HEK293 (cell line): ENCODE results near the gene NIPSNAP3A.
A peak's percentile ranks its signal among the peaks of the same experiment; 100 is the strongest.

ENCODE experiments used
- CTCF ChIA-PET: fragments of 350-600 bp; formaldehyde crosslinking; extraction: SDS; loops from one replicate; lab custom pipeline; 2021; ENCODE audit warnings: antibody characterized with exemption; lab: Yijun Ruan, JAX
- POLR2A ChIA-PET: fragments of 300-600 bp; formaldehyde crosslinking; extraction: SDS; loops from one replicate; lab custom pipeline; 2020; ENCODE audit warnings: antibody characterized with exemption, inconsistent platforms; lab: Yijun Ruan, JAX
- H3K27ac ChIP-seq: fragments of 200-500 bp; sonication (Bioruptor generic); 2 replicates; pipeline ENCODE4 v1.5.1; 2014; ENCODE audit warnings: low read depth, low read length, control low read depth, inconsistent platforms; ENCODE audit errors: extremely low read depth
- H3K36me3 ChIP-seq, 2 experiments: fragments of 200-500 bp in 1 of 2; sonication (Bioruptor generic) in 1 of 2; 1 replicate in 1 of 2; 2 replicates in 1 of 2; pipeline ENCODE4 v1.5.1; 2014 to 2017; ENCODE audit warnings: inconsistent platforms in 2 of 2, low read length in 2 of 2; ENCODE audit not compliant: control insufficient read depth in 2 of 2, insufficient read depth in 1 of 2
- H3K4me1 ChIP-seq: fragments of 200-500 bp; sonication (Bioruptor generic); 2 replicates; pipeline ENCODE4 v1.5.1; 2014; ENCODE audit warnings: mild to moderate bottlenecking, low read length, inconsistent platforms; ENCODE audit not compliant: control insufficient read depth, insufficient read depth
- H3K4me3 ChIP-seq: 2 replicates; pipeline ENCODE4 v1.5.1; 2011; ENCODE audit warnings: low read depth, mild to moderate bottlenecking, control low read depth, low read length, moderate library complexity
- H3K9me3 ChIP-seq: fragments of 200-500 bp; sonication (Bioruptor generic); 2 replicates; pipeline ENCODE4 v1.5.1; 2014; ENCODE audit warnings: low read depth, low read length, inconsistent platforms; ENCODE audit not compliant: control insufficient read depth, insufficient read depth
- FEZF1 ChIP-seq: fragments of 450-650 bp; formaldehyde crosslinking; IDR thresholded peaks from 2 replicates; pipeline ENCODE4 v1.5.1; 2016; ENCODE audit warnings: missing biosample characterization, missing genetic modification characterization
- GLIS2 ChIP-seq: fragments of 450-650 bp; formaldehyde crosslinking; IDR thresholded peaks from 2 replicates; pipeline ENCODE4 v1.5.1; 2016; ENCODE audit warnings: missing biosample characterization, missing genetic modification characterization
- KLF1 ChIP-seq: fragments of 450-650 bp; formaldehyde crosslinking; IDR thresholded peaks from 2 replicates; pipeline ENCODE4 v1.5.1; 2016; ENCODE audit warnings: missing biosample characterization, missing genetic modification characterization
- MYNN ChIP-seq: fragments of 450-650 bp; formaldehyde crosslinking; IDR thresholded peaks from 2 replicates; pipeline ENCODE4 v1.5.1; 2016; ENCODE audit warnings: missing biosample characterization, missing genetic modification characterization, borderline replicate concordance
- ZBTB21 ChIP-seq: fragments of 450-650 bp; formaldehyde crosslinking; IDR thresholded peaks from 2 replicates; pipeline ENCODE4 v1.5.1; 2017; ENCODE audit warnings: missing biosample characterization, missing genetic modification characterization
- ZNF2 ChIP-seq: fragments of 450-650 bp; formaldehyde crosslinking; IDR thresholded peaks from 2 replicates; pipeline ENCODE4 v1.5.1; 2016; ENCODE audit warnings: missing biosample characterization, missing genetic modification characterization
- ZNF416 ChIP-seq: fragments of 450-650 bp; formaldehyde crosslinking; IDR thresholded peaks from 2 replicates; pipeline ENCODE4 v1.5.1; 2016; ENCODE audit warnings: missing biosample characterization, missing genetic modification characterization
- ZNF624 ChIP-seq: fragments of 450-650 bp; formaldehyde crosslinking; IDR thresholded peaks from 2 replicates; pipeline ENCODE4 v1.5.1; 2017; ENCODE audit warnings: missing biosample characterization, missing genetic modification characterization
- ZNF654 ChIP-seq: fragments of 450-650 bp; formaldehyde crosslinking; IDR thresholded peaks from 2 replicates; pipeline ENCODE4 v1.5.1; 2016; ENCODE audit warnings: low read depth, missing biosample characterization, missing genetic modification characterization
- ZSCAN30 ChIP-seq: fragments of 450-650 bp; IDR thresholded peaks from 2 replicates; pipeline ENCODE4 v1.5.1; 2018; ENCODE audit warnings: missing biosample characterization, mild to moderate bottlenecking, missing genetic modification characterization, moderate library complexity
- TF ChIP-seq, protein P1 (sequence below): fragments of 450-650 bp; formaldehyde crosslinking; IDR thresholded peaks from 2 replicates; pipeline ENCODE4 v1.5.1; 2016; ENCODE audit warnings: missing biosample characterization, missing genetic modification characterization
- TF ChIP-seq, protein P2 (sequence below): fragments of 450-650 bp; formaldehyde crosslinking; conservative IDR thresholded peaks from 2 replicates; pipeline ENCODE4 v1.5.1; 2016; ENCODE audit warnings: low read depth, missing biosample characterization, missing genetic modification characterization

The NIPSNAP3A gene

DNA sequence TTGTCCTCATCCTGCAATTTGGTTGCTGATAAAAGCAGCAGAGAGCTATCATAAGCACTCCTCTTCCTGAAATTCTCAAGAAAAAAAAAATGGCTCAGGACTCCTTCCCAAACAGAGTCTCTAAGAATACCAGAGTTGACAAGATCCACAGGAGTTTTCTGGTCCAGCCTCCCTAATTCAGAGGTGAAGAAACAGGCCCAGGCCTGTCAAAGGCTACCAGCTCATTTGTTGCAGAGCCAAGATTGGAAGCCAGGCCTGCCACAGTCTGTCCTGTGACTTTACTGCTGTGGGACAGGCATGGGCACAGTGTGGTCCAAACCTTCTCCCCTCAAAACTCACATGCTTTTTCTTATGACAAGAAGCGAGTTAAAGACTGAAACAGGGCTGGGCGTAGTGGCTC, 58.0 kb downstream of the NIPSNAP3A start:
- Histone ChIP-seq H3K4me3 (no peak overlapping the region), H3K4me1 (no peaks in the 10 kb centered on the region)
- ChIA-PET POLR2A (interaction anchor here (0.6 kb wide), 1 partner anchor 23 kb away, joined by 4 read pairs; no protein-coding TSS in a partner anchor), CTCF (interaction anchor here (0.6 kb wide), 1 partner anchor 137 kb away, joined by 3 read pairs; no protein-coding TSS in a partner anchor)
- TF ChIP-seq, protein P1, sequence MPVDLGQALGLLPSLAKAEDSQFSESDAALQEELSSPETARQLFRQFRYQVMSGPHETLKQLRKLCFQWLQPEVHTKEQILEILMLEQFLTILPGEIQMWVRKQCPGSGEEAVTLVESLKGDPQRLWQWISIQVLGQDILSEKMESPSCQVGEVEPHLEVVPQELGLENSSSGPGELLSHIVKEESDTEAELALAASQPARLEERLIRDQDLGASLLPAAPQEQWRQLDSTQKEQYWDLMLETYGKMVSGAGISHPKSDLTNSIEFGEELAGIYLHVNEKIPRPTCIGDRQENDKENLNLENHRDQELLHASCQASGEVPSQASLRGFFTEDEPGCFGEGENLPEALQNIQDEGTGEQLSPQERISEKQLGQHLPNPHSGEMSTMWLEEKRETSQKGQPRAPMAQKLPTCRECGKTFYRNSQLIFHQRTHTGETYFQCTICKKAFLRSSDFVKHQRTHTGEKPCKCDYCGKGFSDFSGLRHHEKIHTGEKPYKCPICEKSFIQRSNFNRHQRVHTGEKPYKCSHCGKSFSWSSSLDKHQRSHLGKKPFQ (tag by site-specific recombination), result no peak
- TF ChIP-seq ZSCAN30 (tag by site-specific recombination), result no peak
- TF ChIP-seq ZNF2, result no peak
- TF ChIP-seq ZNF416, result no peak
- TF ChIP-seq KLF1 (tag by site-specific recombination), result no peak
- TF ChIP-seq MYNN (tag by site-specific recombination), result no peak
- no peak for TF ChIP-seq ZNF624 (tag by site-specific recombination)
- no peak for TF ChIP-seq ZBTB21
- TF ChIP-seq FEZF1 (tag by site-specific recombination), result no peak
- TF ChIP-seq, protein P2, sequence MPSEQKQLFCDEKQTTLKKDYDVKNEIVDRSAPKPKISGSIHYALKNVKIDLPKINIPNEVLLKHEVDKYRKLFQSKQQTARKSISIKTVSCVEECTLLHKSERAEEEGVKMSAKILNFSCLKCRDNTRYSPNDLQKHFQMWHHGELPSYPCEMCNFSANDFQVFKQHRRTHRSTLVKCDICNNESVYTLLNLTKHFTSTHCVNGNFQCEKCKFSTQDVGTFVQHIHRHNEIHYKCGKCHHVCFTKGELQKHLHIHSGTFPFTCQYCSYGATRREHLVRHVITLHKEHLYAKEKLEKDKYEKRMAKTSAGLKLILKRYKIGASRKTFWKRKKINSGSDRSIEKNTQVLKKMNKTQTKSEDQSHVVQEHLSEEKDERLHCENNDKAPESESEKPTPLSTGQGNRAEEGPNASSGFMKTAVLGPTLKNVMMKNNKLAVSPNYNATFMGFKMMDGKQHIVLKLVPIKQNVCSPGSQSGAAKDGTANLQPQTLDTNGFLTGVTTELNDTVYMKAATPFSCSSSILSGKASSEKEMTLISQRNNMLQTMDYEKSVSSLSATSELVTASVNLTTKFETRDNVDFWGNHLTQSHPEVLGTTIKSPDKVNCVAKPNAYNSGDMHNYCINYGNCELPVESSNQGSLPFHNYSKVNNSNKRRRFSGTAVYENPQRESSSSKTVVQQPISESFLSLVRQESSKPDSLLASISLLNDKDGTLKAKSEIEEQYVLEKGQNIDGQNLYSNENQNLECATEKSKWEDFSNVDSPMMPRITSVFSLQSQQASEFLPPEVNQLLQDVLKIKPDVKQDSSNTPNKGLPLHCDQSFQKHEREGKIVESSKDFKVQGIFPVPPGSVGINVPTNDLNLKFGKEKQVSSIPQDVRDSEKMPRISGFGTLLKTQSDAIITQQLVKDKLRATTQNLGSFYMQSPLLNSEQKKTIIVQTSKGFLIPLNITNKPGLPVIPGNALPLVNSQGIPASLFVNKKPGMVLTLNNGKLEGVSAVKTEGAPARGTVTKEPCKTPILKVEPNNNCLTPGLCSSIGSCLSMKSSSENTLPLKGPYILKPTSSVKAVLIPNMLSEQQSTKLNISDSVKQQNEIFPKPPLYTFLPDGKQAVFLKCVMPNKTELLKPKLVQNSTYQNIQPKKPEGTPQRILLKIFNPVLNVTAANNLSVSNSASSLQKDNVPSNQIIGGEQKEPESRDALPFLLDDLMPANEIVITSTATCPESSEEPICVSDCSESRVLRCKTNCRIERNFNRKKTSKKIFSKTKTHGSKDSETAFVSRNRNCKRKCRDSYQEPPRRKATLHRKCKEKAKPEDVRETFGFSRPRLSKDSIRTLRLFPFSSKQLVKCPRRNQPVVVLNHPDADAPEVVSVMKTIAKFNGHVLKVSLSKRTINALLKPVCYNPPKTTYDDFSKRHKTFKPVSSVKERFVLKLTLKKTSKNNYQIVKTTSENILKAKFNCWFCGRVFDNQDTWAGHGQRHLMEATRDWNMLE (tag by site-specific recombination), result no peak
- TF ChIP-seq, all 188 proteins: peak for 0
- Histone ChIP-seq H3K36me3 (no peaks in the 10 kb centered on the region), H3K9me3 (no peaks in the 10 kb centered on the region), H3K27ac (no peak overlapping the region)

DNA sequence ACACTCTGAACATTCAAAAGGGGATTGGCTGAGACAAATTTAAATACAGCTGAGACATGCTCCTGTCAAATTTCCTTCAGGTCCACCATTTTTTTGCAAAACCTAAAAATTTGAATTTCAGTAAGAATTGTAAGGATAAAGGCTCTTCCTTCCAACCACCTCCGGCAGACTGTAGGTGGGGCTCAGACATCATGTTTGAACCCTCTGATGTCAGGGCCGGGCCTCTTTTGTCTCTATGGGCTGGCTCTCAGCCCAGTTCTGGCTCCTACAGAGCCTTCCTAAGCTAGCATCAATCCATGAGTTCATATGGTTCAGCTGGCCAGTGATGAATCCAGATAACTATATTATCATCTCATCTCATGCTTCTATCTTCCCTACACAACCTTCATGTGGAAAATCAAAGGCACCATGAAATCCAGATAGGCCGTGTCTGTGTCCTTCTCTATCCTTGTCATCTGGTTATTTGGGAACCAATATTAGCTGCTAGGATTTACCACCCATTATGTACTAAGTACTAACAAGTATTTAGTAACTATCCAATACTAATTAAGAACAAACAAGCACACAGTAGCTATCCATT, 60.6 kb downstream of the NIPSNAP3A start:
- no peaks in the 10 kb centered on the region for H3K4me1 ChIP-seq
- TF ChIP-seq ZNF654 (peak; percentile 57), GLIS2 (no peak)
- no peaks in the 10 kb centered on the region for H3K36me3 ChIP-seq
- ChIA-PET CTCF (interaction anchor here (0.5 to 2.1 kb wide), 16 partner anchors 8 to 915 kb away, joined by 3 to 13 read pairs (median 3); no protein-coding TSS in a partner anchor), POLR2A (no interaction called here)
- no peak overlapping the region for H3K27ac ChIP-seq
- no peaks in the 10 kb centered on the region for H3K9me3 ChIP-seq
- H3K4me3 ChIP-seq, result no peak overlapping the region
